ENCODE results near the gene TRDMT1. TPM values are rescaled to one million over a fixed set of nuclear protein-coding genes. Genes with fewer than 3 reads are reported as not detected.

The TRDMT1 gene
- polyA plus RNA-seq, 1 donor = 7.2 TPM

- DNase-seq = no peak
Measured at GRCh38 chr10:17209881-17210280, 8.4 kb upstream of the TRDMT1 start.

DNA sequence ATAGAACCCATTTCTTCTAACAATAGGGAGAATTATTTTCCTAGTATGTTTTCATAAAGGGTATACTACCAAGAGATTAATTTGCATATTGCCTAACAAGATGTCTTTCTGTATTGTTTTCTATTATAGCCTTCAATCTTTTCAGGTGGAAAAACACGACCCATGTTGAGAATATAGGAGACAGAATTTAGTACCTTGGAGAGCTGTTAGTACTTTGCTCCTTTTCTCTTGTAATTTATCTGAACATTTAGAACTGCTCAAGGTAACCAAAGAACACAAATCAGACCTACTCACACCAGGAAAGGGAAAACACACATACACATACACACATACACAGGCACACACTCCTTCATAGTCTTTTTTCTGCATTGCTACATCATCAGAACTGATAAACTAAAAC is 7.8 kb upstream of the TRDMT1 start:
- no peak for DNase-seq

- DNase-seq = no peak
Measured at GRCh38 chr10:17208476-17208875, 7.0 kb upstream of the TRDMT1 start.

DNA sequence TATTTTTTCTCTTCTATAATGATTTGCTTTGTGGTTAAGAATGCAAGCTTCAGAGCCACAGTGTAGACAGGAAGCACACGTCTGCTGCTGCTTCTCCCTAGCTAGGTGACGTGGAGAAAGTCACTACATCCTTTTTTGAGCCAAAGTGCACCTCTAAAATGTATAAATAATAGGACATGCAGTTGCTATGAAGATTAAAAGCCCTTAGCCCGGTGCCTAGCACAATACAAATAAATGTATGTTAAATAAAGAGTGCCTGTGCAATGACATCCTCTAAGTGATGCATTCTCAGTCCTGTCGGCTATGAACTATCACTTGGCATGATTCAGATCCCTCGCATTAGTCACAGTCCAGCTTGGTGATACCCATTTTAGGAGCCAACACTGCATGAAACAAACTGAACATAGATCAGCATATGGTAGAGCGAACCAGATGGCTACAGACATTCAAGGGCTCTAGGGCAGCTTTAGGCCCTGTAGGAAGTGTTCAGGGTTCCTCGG is 4.8 kb upstream of the TRDMT1 start:
- no peak for DNase-seq

DNA sequence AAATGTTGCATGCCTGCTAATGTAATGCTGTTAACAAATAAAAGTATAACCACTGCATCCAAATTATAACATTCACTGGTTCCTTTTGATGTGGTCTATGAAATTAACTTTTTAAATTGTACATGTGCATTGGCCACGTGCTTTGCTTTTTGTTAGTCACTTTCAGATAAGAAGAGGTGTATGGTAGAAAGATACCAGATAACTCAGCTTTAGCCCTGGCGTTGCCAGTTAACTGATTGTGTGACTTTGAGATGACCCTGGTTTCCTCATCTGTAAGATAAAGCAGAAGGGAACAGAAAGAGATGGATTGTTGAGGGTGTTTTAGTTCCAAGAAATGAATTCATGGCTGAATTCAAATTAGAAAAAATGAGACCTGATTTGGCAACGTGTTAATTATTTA is 1.9 kb upstream of the TRDMT1 start:
- no peak for DNase-seq

- DNase-seq = no peak
Measured at GRCh38 chr10:17202999-17203398, 1.5 kb upstream of the TRDMT1 start.

- no peak for DNase-seq
Measured at GRCh38 chr10:17202506-17202905, 1.0 kb upstream of the TRDMT1 start.

GRCh38 chr10:17201794-17202116 is 283 bp upstream of the TRDMT1 start:
- DNase-seq = no peak

DNA sequence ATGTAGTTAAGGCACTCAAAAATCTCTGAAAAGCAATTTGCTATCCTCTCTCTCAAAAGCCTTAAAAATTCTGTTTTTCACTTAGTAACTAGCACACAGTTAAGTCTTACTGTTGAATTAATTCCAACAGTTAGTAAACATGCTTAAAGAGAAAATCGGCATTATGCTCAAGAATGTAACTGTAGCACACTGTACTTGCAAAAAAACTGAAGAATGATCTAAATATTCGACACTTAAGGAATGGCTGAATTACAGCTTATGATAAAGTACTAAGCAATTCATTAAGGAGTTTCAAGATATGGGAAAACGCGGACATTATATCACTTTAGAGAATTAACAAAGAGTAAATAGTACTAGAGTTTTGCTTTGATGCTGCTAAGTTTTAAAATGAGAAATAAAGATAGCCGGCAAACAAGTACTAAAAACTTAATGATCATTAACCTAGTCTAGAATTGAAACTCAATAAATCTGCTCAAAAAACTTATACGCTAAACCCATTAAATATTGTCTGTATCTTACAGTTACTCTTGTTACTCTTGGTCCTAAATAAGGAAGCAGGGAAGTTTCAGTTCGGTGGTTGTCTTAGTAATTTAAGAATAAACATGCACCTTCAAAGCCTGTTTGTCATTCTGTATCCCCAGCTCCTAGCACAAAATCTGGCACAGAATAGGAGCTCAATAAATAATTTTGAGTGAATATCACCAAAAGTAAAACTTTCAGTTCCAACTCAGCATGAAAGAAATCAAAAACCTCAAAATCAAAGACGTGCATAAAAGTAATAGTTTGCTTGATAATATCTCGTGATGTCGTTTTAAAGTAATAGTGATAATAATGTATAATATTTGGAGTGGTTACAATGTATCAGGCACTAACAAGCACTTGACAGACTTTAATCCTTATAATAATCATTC is 1.2 kb downstream of the TRDMT1 start:
- DNase-seq = peak; percentile 20

GRCh38 chr10:17199351-17199804 is 2.1 kb downstream of the TRDMT1 start:
- DNase-seq = peak; percentile 23

DNA sequence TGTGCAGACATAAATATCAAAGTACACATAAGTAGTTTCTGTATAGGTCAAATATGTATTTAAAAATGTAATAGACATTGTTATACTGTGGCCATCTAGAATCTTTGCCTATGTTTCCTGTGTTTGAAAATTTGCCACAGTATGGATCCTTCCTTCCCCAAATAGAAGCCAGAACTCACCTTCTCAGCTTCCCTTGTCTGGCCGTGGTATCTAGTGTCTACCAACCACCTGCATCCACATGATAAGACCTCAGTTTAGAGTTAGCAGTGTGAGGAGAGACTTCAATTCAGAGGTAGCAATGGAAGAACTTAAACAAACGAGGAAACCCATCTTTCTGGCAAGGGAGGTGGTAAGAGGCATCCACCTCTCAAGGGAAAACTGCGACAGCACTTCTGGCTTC is 4.9 kb downstream of the TRDMT1 start:
- no peak for DNase-seq

- DNase-seq = peak; percentile 43
Measured at GRCh38 chr10:17196045-17196444, 5.4 kb downstream of the TRDMT1 start.

DNA sequence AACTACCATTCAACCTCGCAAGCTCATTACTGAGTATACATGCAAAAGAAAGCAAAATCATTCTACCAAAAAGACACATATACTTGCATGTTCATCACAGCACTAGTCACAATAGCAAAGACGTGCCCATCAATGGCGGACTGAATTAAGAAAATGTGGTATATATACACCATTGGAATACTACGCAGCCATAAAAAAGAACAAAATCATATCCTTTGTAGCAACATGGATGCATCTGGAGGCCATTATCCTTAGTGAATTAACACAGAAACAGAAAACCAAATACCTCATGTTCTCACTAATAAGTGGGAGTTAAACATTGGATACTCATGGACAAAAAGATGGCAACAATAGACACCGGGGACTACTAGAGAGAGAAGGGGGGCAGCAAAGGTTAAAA is 6.4 kb downstream of the TRDMT1 start:
- DNase-seq = no peak

DNA sequence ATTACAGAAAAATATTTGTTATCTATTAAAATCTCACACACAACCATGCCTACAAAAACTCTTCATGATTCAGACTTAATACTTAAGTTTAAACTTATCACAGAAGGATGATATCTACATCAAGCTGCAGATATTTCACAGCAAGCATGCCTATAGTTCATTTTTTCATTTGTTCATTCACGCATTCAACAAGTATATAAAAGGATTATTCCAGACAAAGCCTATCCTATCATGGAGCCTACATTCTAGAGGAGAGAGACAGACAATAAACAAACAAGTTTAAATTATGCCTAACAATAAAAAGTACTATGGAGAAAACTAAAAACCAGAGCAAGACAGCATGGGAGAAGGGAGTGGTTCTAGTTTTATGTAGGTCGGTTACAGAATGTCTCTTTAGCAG is 10.9 kb downstream of the TRDMT1 start:
- DNase-seq = no peak

DNA sequence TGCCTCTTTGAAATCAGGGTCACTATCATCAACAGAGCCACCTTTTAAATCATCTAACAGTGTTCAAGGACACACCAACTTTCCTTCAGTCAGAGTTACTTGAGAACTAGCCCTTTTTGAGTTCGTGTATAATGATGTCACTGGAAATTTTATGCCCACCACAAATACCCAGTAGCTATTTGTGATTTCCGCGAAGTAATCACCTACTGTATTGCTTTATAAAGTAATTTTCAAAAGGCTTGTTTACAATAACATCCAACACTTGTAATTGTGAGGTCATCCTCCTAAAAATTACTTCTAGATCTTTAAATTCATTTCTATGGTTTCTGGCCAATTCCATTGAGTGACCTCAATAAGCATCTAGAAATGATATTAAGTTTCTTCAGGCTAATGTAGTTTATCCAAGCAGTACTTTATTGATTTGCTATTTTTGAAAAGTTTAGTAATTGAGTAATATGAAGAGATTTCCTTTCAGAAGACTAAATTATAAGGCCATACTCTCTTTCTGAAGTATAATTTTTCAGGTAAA is 12.8 kb downstream of the TRDMT1 start:
- no peak for DNase-seq

DNA sequence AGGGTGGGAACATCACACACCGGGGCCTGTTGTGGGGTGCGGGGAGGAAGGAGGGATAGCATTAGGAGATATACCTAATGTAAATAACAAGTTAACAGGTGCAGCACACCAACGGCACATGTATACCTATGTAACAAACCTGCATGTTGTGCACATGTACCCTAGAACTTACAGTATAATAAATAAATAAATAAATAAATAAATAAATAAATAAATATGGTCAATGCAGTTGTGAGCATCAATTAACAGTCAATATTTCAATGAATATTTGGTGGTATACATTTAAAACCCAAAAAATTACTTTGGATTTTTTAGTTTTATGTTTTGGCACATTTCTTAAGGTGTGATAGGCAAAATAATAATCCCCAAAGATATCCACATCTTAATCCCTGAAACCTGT is 15.6 kb downstream of the TRDMT1 start:
- DNase-seq = no peak

DNA sequence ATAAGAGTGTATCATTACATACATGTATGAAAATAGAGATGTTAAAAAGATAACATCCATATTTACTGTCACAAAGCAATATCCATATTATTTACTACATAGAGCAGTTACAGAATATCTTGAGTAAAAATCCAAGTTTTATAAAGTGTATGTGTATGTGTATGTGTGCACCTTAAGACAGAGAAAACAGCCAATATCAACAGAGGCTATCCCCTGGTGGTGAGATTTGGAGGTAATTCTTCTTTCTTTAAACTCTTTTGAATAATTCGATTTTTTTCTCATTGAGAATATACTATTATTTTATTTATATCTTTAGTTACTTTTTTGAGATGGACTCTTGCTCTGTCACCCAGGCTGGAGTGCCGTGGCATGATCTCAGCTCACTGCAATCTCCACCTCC is 18.4 kb downstream of the TRDMT1 start:
- DNase-seq = no peak

DNA sequence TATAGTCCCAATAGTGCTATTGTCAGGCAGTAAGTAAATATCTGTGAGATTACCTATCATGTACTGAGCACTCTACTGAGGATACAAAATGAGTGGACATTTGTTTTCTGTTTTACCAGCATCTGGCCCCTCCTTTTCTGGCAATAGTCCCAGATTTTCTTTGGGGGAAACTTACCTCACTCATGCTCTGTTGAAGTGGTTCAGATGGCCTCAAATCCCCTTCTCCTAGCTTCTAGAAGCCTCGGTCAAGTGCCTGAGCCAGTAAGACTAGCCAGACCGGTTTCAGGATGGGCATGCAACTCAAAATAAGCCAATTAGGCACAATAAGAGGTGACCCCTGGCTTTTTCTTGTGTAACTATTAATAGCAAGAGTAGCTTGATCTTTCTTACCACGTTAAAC is 19.7 kb downstream of the TRDMT1 start:
- DNase-seq = no peak

DNA sequence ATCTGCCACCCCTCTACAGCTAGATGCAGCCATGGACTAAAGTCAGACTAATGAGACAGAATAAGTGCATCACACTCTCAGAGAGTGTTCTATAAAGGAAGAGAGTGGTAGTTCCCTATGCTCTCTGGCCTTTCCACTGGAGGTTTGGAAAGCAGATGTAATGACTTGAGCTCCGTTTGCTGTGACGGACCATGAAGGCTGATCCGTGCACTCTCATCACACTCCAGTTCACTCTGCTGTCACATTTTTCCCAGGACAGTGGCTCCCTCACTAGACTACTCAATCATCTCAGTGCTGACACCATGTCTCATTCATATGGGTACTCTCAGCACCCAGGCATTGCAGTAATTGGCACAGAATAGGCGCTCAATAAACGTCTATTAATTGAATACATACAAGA is 20.4 kb downstream of the TRDMT1 start:
- no peak for DNase-seq

DNA sequence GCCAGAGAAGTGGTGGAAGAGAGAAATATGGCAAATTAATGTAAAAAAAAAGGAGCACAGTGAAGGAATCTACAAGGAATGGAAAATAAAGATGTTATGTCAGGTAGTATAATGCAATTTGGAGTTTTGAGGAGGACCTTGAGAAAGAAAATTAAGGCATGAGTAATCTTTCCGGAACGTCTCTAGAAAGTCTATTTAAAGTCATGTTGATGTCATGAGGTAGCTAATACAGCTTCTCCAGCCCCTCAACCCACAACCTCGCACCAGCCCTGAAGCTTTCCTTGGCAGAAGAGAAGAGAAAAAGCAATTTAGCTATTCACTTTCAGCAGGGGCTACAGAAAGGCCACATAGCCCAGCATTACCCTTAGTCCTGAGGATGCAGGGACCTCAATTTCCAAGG is 22.5 kb downstream of the TRDMT1 start:
- no peak for DNase-seq

- no peak for DNase-seq
Measured at GRCh38 chr10:17178006-17178405, 23.5 kb downstream of the TRDMT1 start.

DNA sequence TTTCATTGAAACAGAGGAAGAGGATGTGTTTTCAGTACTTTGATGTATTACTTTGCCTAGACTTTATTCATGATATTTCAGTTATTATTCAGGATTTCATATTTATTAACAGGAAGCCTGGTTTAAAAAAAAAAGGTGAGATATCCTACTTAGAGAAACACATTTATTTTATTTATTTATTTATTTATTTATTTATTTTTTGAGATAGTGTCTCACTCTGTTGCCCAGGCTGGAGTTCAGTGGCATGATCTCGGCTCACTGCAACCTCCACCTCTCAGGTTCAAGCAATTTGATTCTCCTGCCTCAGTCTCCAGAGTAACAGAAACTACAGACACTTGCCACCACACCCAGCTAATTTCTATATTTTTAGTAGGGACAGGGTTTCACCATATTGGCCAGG is 24.5 kb downstream of the TRDMT1 start:
- DNase-seq = no peak

DNA sequence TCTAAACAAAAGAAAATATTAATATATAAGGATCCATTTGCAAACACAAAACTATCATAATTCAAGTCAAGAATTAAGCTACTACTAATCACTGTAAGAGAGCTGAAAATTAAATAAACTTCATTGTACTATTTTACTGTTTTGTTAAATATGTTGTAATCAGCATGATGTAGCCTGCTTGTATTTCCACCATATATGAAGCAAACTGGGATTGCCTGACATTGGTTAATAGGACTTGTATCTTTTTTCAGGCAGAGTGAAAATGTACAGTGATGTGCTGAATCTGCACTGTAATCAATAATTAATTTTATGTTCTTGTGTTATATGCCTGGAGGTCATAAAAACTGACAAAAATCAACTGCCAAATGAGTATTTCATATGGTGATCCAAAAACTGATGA is 25.4 kb downstream of the TRDMT1 start:
- no peak for DNase-seq

- no peak for DNase-seq
Measured at GRCh38 chr10:17175551-17175950, 25.9 kb downstream of the TRDMT1 start.
